Tibial artery (tissue), 4 donors: ENCODE results near the gene CDC42BPG.

ENCODE experiments used
- DNase-seq, 2 donors: peaks; one replicate each; pipeline ENCODE4 v3.0.0-alpha.2; 2019
- H3K27ac ChIP-seq, 2 donors: fragments of 200-600 bp; sonication (generic) in 1 of 2; 1 replicate in 1 of 2; 2 replicates in 1 of 2; pipeline ENCODE4 v1.5.1; 2018 to 2019; ENCODE audit warnings: mild to moderate bottlenecking in 1 of 2
- H3K27me3 ChIP-seq, 2 donors: fragments of 200-600 bp; sonication (generic) in 1 of 2; one replicate each; pipeline versions ENCODE4 v1.5.1 to v1.6.0; 2016 to 2019
- H3K36me3 ChIP-seq, 3 donors: fragments of 200-600 bp; sonication (generic) in 2 of 3; one replicate each; pipeline ENCODE4 v1.5.1; 2016 to 2019; ENCODE audit warnings: mild to moderate bottlenecking in 2 of 3
- H3K4me1 ChIP-seq, 4 donors: fragments of 200-600 bp; sonication (generic) in 2 of 4; 1 replicate in 3 of 4; 2 replicates in 1 of 4; pipeline ENCODE4 v1.5.1; 2016 to 2019
- H3K4me3 ChIP-seq, 2 donors: fragments of 200-600 bp; sonication (generic) in 1 of 2; 1 replicate in 1 of 2; 2 replicates in 1 of 2; pipeline ENCODE4 v1.5.1; 2018 to 2019; ENCODE audit warnings: mild to moderate bottlenecking in 2 of 2
- H3K9me3 ChIP-seq, 3 donors: fragments of 200-600 bp; sonication (generic) in 1 of 3; one replicate each; pipeline ENCODE4 v1.5.1; 2016 to 2019
- CTCF ChIP-seq, 2 experiments: fragments of 200-600 bp in 1 of 2; fragments of 450-650 bp in 1 of 2; IDR thresholded peaks; one replicate each; pipeline ENCODE4 v1.5.1; 2017 to 2019; ENCODE audit warnings: antibody characterized with exemption in 2 of 2, mild to moderate bottlenecking in 1 of 2, moderate library complexity in 1 of 2
- intact Hi-C: fragments of 100-400 bp; cut with DNase I; formaldehyde crosslinking; loops from one replicate; pipeline ENCODE4 v1.15.0; 2023; ENCODE audit warnings: low total_unique reads

Gene CDC42BPG

GRCh38 chr11:64842366-64842759, 2.1 kb downstream of the CDC42BPG start:
- Histone ChIP-seq H3K36me3 (peaks cover 0 to 29% (median 0%) of the 10 kb centered on the region in 3 donors), H3K27me3 (peaks cover 0 to 5% of the 10 kb centered on the region in 2 donors), H3K9me3 (no peaks in the 10 kb centered on the region), H3K4me1 (peaks cover 0 to 17% (median 12%) of the 10 kb centered on the region in 4 donors), H3K27ac (no peak overlapping the region), H3K4me3 (no peak overlapping the region)
- intact Hi-C loops: no loop called here
- DNase-seq: no peak
- no peak for TF ChIP-seq CTCF (IDR thresholded peaks at IDR 0.05)

GRCh38 chr11:64841592-64842365, 2.7 kb downstream of the CDC42BPG start:
- Histone ChIP-seq H3K4me3 (no peak overlapping the region), H3K36me3 (peaks cover 0 to 29% (median 0%) of the 10 kb centered on the region in 3 donors), H3K9me3 (no peaks in the 10 kb centered on the region), H3K4me1 (peaks cover 0 to 14% (median 9%) of the 10 kb centered on the region in 4 donors), H3K27ac (no peak overlapping the region), H3K27me3 (peaks cover 0 to 5% of the 10 kb centered on the region in 2 donors)
- intact Hi-C loops: no loop called here
- no peak for TF ChIP-seq CTCF (IDR thresholded peaks at IDR 0.05)
- DNase-seq: no peak

- Histone ChIP-seq H3K9me3 (no peaks in the 10 kb centered on the region), H3K27me3 (peaks cover 0 to 5% of the 10 kb centered on the region in 2 donors), H3K4me3 (no peak overlapping the region), H3K4me1 (peaks cover 0 to 21% (median 9%) of the 10 kb centered on the region in 4 donors), H3K27ac (no peak overlapping the region), H3K36me3 (peaks cover 0 to 29% (median 0%) of the 10 kb centered on the region in 3 donors)
- TF ChIP-seq CTCF (IDR thresholded peaks at IDR 0.05): no peak
- no peak for DNase-seq
- intact Hi-C loops: no loop called here
Measured at GRCh38 chr11:64839887-64840782, 4.3 kb downstream of the CDC42BPG start.

- intact Hi-C loops: no loop called here
- peaks cover 0 to 16% (median 2%) of the 10 kb centered on the region in 4 donors for H3K4me1 ChIP-seq
Measured at GRCh38 chr11:64839335-64839734, 5.1 kb downstream of the CDC42BPG start.

More at GRCh38 chr11:64839335-64839734, 5.1 kb downstream of the CDC42BPG start:
- H3K27ac ChIP-seq: no peak overlapping the region
- no peak for TF ChIP-seq CTCF (IDR thresholded peaks at IDR 0.05)
- H3K4me3 ChIP-seq: no peak overlapping the region
- peaks cover 0 to 34% (median 0%) of the 10 kb centered on the region in 3 donors for H3K36me3 ChIP-seq
- H3K9me3 ChIP-seq: no peaks in the 10 kb centered on the region
- H3K27me3 ChIP-seq: no peaks in the 10 kb centered on the region
- DNase-seq: no peak
